Measurements from ENCODE around the gene REG4.

REG4 gene

GRCh38 chr1:119778886-119779560 lies 32.2 kb downstream of the REG4 start:
- no peak for DNase-seq

- no peak for DNase-seq
Observed at GRCh38 chr1:119778359-119778758, 32.9 kb downstream of the REG4 start.

DNA sequence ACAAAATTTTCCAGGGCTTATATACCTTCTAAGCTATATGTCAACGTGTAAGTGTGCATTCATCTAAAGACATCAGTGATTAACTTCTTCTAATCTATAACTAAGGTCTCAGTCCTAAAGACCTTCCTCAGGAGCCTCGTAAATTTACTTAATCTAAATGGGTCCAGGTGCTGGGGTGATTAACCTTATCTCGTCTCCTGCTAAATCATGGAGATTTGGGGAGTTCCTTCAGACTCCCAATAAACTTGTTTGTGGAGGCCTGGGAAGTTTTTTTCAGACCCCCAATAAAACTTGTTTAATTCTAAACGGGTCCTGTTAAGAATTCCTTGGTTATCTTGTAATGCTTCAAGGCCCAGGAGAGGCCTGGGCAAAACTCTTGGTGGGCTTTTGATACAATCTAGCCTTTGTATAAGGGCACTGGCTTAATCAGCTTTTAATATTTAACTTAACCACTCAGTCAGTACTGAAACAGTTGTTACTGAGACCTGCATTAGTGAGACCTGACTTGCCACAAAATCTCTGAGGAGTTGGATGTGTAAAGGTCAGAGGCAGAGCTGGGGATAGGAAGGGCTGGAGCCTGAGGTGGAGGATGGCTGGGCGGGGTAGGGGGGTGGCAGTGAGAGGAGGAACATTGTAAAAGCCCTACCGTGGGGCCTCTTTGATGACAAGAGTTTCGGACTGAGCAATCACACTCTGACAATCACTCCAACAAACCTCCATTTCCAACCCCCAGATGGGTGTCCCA lies 36.3 kb downstream of the REG4 start:
- no peak for DNase-seq

- no peak for DNase-seq
Observed at GRCh38 chr1:119773711-119774241, 37.5 kb downstream of the REG4 start.

- DNase-seq = no peak
Observed at GRCh38 chr1:119772298-119772697, 39.0 kb downstream of the REG4 start.

- DNase-seq = no peak
Observed at GRCh38 chr1:119771770-119772169, 39.5 kb downstream of the REG4 start.

DNA sequence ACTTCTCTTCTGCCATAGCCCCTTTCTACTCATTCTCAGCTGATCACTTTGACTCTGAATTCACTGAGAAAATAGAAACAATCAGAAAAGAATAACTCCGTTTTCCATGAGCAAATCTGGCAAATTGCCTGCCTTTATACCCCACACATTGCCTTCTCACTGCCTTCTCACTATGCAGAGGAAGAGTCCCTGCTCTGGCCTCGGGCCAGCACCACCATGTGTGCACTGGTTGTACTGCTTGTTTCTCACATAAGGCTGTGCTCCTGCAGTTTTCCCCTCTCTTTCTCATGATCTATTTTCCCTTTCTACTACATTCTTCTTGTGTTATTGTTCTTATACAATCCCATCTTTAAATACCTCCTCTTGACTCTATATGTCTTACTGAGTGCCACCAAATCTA lies 40.2 kb downstream of the REG4 start:
- no peak for DNase-seq

DNA sequence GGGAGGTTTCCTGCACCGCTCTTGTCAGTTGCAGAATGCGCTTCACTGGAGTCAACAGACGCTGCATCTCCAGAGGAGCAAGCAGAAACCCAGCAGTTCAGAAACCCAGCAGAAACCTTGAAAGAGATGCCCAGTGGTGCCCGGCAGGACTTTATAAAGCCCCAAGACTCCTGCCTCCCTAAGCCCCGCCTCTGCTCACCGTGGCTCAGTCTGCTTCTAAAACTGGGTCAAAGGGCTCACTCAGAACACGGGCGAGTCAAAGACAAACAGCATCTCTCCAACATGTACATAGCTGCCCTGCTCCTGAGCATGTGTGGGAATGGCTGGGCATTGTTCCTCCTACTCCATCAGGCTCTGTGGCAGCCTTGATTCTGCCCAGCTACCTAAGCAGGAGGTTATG lies 42.5 kb downstream of the REG4 start, which contains the start of gene HMGCS2:
Gene HMGCS2, minus strand, starts transcription at position 128 of the 400 bp plus-strand sequence. Its CDS starts 61 bp downstream, at position 67.
- no peak for DNase-seq

- DNase-seq = no peak
Observed at GRCh38 chr1:119767486-119767885, 43.8 kb downstream of the REG4 start.

- no peak for DNase-seq
Observed at GRCh38 chr1:119766374-119766794, 44.9 kb downstream of the REG4 start.

GRCh38 chr1:119764220-119764619 lies 47.0 kb downstream of the REG4 start:
- DNase-seq = no peak

DNA sequence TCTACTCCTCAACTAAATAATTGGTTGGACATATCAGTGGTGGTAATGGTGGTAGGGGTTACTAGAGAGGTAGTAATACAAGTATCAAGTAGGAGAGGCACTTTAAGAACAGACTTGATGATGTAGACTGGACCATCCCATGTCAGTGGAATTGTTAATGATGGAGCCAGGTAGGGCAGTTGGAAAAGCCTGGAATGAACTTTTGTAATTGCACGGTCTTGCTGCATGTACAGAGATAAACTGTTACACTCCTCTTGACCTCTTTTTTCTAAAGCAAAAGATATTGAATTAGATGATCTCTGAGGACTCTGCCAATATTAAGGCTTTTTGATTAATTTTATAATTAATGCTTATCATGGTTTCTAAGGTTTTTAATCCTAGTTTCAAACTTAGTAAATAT lies 48.3 kb downstream of the REG4 start:
- no peak for DNase-seq

GRCh38 chr1:119762409-119762808 lies 48.9 kb downstream of the REG4 start:
- DNase-seq = no peak

DNA sequence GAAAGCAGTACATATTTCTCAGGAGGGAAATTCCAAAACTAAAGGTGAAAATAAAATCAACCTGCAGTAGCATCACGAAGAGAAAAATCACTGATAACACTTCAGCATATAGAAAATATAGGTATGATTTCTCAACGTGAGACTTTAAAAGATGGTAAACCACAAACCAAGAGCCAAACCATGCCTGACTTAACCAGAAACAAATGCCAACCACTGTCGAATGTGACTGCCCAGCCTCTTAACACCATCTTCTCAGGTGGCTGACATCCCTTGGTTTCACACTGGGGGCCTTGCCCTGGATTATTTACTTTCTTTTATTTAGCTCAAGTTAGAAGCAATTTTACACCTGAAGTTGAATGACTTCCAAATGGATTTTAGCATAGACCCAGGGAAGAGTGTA lies 52.7 kb downstream of the REG4 start:
- no peak for DNase-seq

DNA sequence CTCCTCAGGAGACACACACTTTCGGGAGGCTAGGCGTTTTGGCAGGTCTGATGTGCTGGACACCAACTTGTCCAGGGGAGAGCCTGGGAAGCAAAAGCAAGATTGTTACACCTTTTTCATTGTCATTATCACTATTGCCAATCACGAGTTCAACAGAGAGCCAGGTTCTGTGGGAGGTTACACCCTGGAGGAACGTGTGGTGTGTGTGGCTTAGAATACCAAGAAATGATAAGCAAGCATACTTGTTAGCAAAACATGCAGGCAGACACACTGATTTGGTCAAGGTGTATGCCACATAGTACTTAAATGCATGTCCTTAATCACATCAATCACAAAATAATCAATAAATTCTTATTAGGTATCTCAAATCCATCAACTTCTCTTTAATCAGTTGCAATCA lies 58.7 kb downstream of the REG4 start:
- no peak for DNase-seq

DNA sequence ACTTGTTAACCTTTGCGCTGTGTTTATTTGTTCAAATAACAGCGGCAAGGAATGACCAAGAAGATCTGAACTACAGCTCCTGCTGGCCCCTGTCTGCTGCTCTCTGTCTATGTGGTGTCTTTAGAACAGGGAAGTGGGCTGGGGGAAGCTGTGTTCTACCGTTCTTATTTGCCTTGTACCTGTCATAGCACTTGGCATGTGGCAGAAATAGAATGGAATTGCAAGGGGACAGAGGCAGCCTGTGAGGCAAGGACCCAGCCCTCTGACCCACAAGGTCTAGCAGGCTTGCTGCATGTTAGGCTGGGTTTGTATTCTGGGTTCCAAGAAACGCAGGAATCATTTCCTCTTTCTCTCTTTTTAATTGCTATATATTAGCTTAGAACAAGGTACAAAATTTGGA lies 63.2 kb downstream of the REG4 start:
- no peak for DNase-seq

GRCh38 chr1:119747451-119747850 lies 63.8 kb downstream of the REG4 start:
- DNase-seq = no peak

- no peak for DNase-seq
Observed at GRCh38 chr1:119745034-119745433, 66.2 kb downstream of the REG4 start.

DNA sequence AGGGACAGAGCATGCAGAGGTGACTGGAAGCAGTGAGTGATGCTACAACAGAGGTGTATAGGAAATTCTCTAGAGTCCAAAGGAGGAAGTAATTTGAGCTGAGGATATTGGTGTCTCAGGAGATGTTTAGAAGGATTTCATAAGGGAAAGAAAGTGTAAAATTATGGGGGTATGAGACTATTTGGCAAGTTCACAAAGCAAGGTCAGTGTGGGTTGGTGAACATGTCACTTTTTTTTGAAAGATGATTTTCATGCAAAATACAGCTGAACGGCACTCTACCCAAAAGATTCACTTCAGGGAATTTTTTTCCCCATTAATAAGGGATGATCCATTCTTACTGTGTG lies 66.7 kb downstream of the REG4 start:
- no peak for DNase-seq
